ENCODE measurements around the gene LILRB1. TPM values are rescaled to one million over a fixed set of nuclear protein-coding genes. Genes with fewer than 3 reads are reported as not detected.
"Not testable (repeated sequence)": the region's sequence is repeated elsewhere in the genome, so short reads cannot be mapped to it uniquely, and the experiment has no call there.

Gene LILRB1
- total RNA-seq, 1 experiment from 2014 or later, result not detected

- DNase-seq (ENCODE audit: low read depth), result not testable (repeated sequence)
Measured at GRCh38 chr19:54624934-54625730, 5.2 kb upstream of the LILRB1 start.

GRCh38 chr19:54626757-54627156 is 3.5 kb upstream of the LILRB1 start:
- DNase-seq (ENCODE audit: low read depth), result no peak

- DNase-seq (ENCODE audit: low read depth), result not testable (repeated sequence)
Measured at GRCh38 chr19:54627912-54628311, 2.4 kb upstream of the LILRB1 start.

- DNase-seq (ENCODE audit: low read depth), result no peak
Measured at GRCh38 chr19:54630782-54631181, 498 bp downstream of the LILRB1 start.

- DNase-seq (ENCODE audit: low read depth), result not testable (repeated sequence)
Measured at GRCh38 chr19:54631489-54632337, 1.4 kb downstream of the LILRB1 start.

- not testable (repeated sequence) for DNase-seq (ENCODE audit: low read depth)
Measured at GRCh38 chr19:54632517-54632916, 2.2 kb downstream of the LILRB1 start.

GRCh38 chr19:54633401-54633800 is 3.1 kb downstream of the LILRB1 start:
- no peak for DNase-seq (ENCODE audit: low read depth)

- DNase-seq (ENCODE audit: low read depth), result not testable (repeated sequence)
Measured at GRCh38 chr19:54636081-54636480, 5.8 kb downstream of the LILRB1 start.

GRCh38 chr19:54638683-54639082 is 8.4 kb downstream of the LILRB1 start:
- DNase-seq (ENCODE audit: low read depth), result no peak

GRCh38 chr19:54642953-54643352 is 12.7 kb downstream of the LILRB1 start:
- not testable (repeated sequence) for DNase-seq (ENCODE audit: low read depth)

GRCh38 chr19:54643583-54643982 is 13.3 kb downstream of the LILRB1 start:
- not testable (repeated sequence) for DNase-seq (ENCODE audit: low read depth)

- DNase-seq (ENCODE audit: low read depth), result no peak
Measured at GRCh38 chr19:54644056-54644455, 13.8 kb downstream of the LILRB1 start.

- no peak for DNase-seq (ENCODE audit: low read depth)
Measured at GRCh38 chr19:54646331-54646841, 16.1 kb downstream of the LILRB1 start.

GRCh38 chr19:54648129-54648528 is 17.8 kb downstream of the LILRB1 start:
- DNase-seq (ENCODE audit: low read depth), result no peak

- no peak for DNase-seq (ENCODE audit: low read depth)
Measured at GRCh38 chr19:54650108-54650655, 19.9 kb downstream of the LILRB1 start.

- peak; percentile 38 for DNase-seq (ENCODE audit: low read depth)
Measured at GRCh38 chr19:54653181-54653809, 23.0 kb downstream of the LILRB1 start.

- DNase-seq (ENCODE audit: low read depth), result no peak
Measured at GRCh38 chr19:54654447-54655321, 24.4 kb downstream of the LILRB1 start.

- DNase-seq (ENCODE audit: low read depth), result no peak
Measured at GRCh38 chr19:54659300-54659699, 29.0 kb downstream of the LILRB1 start.

- no peak for DNase-seq (ENCODE audit: low read depth)
Measured at GRCh38 chr19:54660306-54660705, 30.0 kb downstream of the LILRB1 start.

- DNase-seq (ENCODE audit: low read depth), result no peak
Measured at GRCh38 chr19:54660964-54661363, 30.7 kb downstream of the LILRB1 start.

Measured in M059J (cell line).